ENCODE results near the gene PLA2G4B.

DNA sequence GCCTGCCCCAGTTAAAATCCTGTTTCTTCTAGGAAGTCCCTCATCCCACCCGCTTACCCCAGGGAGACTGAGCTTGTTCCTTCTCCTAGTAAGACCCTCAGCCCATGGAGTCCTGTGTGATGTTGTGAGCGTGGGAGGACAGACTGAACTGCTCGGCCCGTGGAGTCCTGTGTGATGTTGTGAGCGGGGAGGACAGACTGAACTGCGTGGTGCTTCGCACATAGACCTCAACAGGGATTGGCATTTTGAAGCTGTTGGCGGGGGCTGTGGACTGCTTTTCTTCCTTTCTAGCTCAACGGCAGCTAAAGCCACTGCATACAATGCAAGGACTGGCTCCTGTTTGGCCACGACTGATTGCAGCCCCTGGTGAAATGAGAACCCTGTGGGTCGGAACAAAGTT lies 56.8 kb downstream of the PLA2G4B start:
- TF ChIP-seq, protein P1, sequence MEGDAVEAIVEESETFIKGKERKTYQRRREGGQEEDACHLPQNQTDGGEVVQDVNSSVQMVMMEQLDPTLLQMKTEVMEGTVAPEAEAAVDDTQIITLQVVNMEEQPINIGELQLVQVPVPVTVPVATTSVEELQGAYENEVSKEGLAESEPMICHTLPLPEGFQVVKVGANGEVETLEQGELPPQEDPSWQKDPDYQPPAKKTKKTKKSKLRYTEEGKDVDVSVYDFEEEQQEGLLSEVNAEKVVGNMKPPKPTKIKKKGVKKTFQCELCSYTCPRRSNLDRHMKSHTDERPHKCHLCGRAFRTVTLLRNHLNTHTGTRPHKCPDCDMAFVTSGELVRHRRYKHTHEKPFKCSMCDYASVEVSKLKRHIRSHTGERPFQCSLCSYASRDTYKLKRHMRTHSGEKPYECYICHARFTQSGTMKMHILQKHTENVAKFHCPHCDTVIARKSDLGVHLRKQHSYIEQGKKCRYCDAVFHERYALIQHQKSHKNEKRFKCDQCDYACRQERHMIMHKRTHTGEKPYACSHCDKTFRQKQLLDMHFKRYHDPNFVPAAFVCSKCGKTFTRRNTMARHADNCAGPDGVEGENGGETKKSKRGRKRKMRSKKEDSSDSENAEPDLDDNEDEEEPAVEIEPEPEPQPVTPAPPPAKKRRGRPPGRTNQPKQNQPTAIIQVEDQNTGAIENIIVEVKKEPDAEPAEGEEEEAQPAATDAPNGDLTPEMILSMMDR (IDR thresholded peaks at IDR 0.05; ENCODE audit: insufficient read depth, low read depth, low read length): no peak
- TF ChIP-seq EZH2 (IDR thresholded peaks at IDR 0.05; ENCODE audit: insufficient read depth, low read length): no peak

Data from astrocyte (in vitro differentiated cells and primary cell).